Measurements from ENCODE around the gene PTGR3. TPM values are rescaled to one million over a fixed set of nuclear protein-coding genes. Genes with fewer than 3 reads are reported as not detected.

The PTGR3 gene
- total and polyA plus RNA-seq, 2 donors (not counting 1 experiment from before 2014, with no cell fraction given): 27.5 to 30.2 TPM

DNA sequence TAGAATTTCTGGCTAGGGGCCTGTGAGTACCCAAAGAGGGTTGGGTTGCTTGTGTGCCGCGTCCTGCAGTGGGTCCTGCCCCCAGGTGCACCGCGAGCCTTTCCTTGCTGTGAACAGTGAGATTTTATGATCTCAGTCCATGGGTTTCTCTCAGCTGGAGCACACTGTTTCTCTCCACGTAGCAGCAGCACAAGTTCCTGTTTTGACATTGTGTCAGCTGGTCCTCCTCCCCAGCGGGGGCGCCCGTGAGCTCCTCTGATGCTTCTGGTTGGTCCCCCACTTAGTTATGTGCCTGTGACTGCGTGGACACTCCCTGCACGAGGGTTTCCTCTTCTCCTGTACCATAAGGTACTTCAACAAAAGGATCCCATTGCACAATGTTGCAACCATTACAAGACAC is 31.5 kb upstream of the PTGR3 start:
- Mint-ChIP-seq H3K4me3 (no peak overlapping the region), H3K9me3 (ENCODE audit: insufficient read depth) (no peaks in the 10 kb centered on the region), H3K4me1 (peaks cover 6% of the 10 kb centered on the region), H3K27me3 (no peaks in the 10 kb centered on the region), H3K27ac (no peak overlapping the region)
- H3K4me2 ChIP-seq (replicated peaks; ENCODE audit: low read depth, low read length, poor library complexity, severe bottlenecking): no peak overlapping the region
- 89% methylated on average over 10 of the region's 10 CpGs for WGBS (ENCODE audit: insufficient coverage)
- intact Hi-C loops (cut with micrococcal nuclease): no loop called here
- ChIA-PET CTCF (no interaction called here), POLR2A (no interaction called here)
- H4K20me1 ChIP-seq (ENCODE audit: control insufficient read depth, insufficient read depth, low read length, poor library complexity, severe bottlenecking): no peaks in the 10 kb centered on the region
- H3K9ac ChIP-seq (ENCODE audit: low read length): no peak overlapping the region
- H3K27me3 ChIP-seq (replicated peaks in 1 of 4; ENCODE audit: control extremely low read depth in 1 of 4, control insufficient read depth in 3 of 4, insufficient read depth in 4 of 4, low read length in 3 of 4): no peaks in the 10 kb centered on the region
- no peak for DNase-seq
- H3K79me2 ChIP-seq (ENCODE audit: control insufficient read depth, insufficient read depth, low read length): peaks cover 63% of the 10 kb centered on the region
- no peak overlapping the region for H3K4me3 ChIP-seq (ENCODE audit: control extremely low read depth in 1 of 5, extremely low read depth in 1 of 5, insufficient read depth in 1 of 5, low read depth in 2 of 5, low read length in 4 of 5)
- TF ChIP-seq EZH2 (IDR thresholded peaks at IDR 0.05; ENCODE audit: borderline replicate concordance, insufficient read depth, low read depth, low read length, poor library complexity, severe bottlenecking): no peak
- TF ChIP-seq, protein P1, sequence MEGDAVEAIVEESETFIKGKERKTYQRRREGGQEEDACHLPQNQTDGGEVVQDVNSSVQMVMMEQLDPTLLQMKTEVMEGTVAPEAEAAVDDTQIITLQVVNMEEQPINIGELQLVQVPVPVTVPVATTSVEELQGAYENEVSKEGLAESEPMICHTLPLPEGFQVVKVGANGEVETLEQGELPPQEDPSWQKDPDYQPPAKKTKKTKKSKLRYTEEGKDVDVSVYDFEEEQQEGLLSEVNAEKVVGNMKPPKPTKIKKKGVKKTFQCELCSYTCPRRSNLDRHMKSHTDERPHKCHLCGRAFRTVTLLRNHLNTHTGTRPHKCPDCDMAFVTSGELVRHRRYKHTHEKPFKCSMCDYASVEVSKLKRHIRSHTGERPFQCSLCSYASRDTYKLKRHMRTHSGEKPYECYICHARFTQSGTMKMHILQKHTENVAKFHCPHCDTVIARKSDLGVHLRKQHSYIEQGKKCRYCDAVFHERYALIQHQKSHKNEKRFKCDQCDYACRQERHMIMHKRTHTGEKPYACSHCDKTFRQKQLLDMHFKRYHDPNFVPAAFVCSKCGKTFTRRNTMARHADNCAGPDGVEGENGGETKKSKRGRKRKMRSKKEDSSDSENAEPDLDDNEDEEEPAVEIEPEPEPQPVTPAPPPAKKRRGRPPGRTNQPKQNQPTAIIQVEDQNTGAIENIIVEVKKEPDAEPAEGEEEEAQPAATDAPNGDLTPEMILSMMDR (IDR thresholded peaks at IDR 0.05): no peak
- peaks cover 0 to 3% of the 10 kb centered on the region in 2 donors for H3K4me1 ChIP-seq (ENCODE audit: control insufficient read depth in 2 of 2, insufficient read depth in 2 of 2, low read length in 2 of 2)
- no peaks in the 10 kb centered on the region for H3K36me3 ChIP-seq (replicated peaks in 1 of 2; ENCODE audit: control extremely low read depth in 1 of 2, control insufficient read depth in 1 of 2, extremely low read depth in 1 of 2, insufficient read depth in 2 of 2, low read length in 1 of 2)
- H3K9me3 ChIP-seq (ENCODE audit: control extremely low read depth in 1 of 3, control insufficient read depth in 2 of 3, insufficient read depth in 1 of 3, low read length in 2 of 3): peaks cover 0 to 18% (median 0%) of the 10 kb centered on the region in 3 donors
- no peak overlapping the region for H2AFZ ChIP-seq (ENCODE audit: insufficient read depth, low read depth, low read length, poor library complexity, severe bottlenecking)
- H3K27ac ChIP-seq (ENCODE audit: low read length in 2 of 2): no peak overlapping the region
- ATAC-seq (ENCODE audit: low read depth): no peak

DNA sequence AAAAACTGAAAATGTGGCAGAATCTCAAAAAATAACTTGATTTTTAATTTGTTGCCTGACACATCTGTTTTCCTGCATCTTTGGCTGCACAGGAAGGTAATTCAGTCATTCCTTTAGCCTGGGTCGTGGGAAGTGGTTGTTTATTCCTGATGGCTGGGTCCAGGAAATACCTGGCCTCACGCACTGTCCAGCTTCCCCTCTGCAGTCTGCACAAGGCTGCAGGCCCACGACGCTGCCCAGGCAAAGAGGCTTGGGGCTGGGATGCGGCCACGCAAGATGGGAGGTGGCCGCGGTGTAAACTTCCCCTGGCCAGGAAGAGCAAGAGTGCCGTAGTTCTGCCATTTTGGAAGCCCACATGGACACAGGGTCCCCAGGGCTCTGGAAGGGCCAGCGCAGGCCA is 29.8 kb upstream of the PTGR3 start:
- H3K4me2 ChIP-seq (replicated peaks; ENCODE audit: low read depth, low read length, poor library complexity, severe bottlenecking): no peak overlapping the region
- H3K4me3 Mint-ChIP-seq: no peak overlapping the region
- peaks cover 0 to 18% (median 0%) of the 10 kb centered on the region in 3 donors for H3K9me3 ChIP-seq (ENCODE audit: control extremely low read depth in 1 of 3, control insufficient read depth in 2 of 3, insufficient read depth in 1 of 3, low read length in 2 of 3)
- ATAC-seq (ENCODE audit: low read depth) (no peak), DNase-seq (no peak)
- TF ChIP-seq, protein P1 (IDR thresholded peaks at IDR 0.05): no peak
- TF ChIP-seq EZH2 (IDR thresholded peaks at IDR 0.05; ENCODE audit: borderline replicate concordance, insufficient read depth, low read depth, low read length, poor library complexity, severe bottlenecking): no peak
- intact Hi-C loops (cut with micrococcal nuclease): no loop called here
- H2AFZ ChIP-seq (ENCODE audit: insufficient read depth, low read depth, low read length, poor library complexity, severe bottlenecking): no peak overlapping the region
- WGBS (ENCODE audit: insufficient coverage): 95% methylated on average over 10 of the region's 10 CpGs
- no peak overlapping the region for H3K4me3 ChIP-seq (ENCODE audit: control extremely low read depth in 1 of 5, extremely low read depth in 1 of 5, insufficient read depth in 1 of 5, low read depth in 2 of 5, low read length in 4 of 5)
- H3K4me1 Mint-ChIP-seq: peaks cover 6% of the 10 kb centered on the region
- H3K79me2 ChIP-seq (ENCODE audit: control insufficient read depth, insufficient read depth, low read length): peaks cover 66% of the 10 kb centered on the region
- no peak overlapping the region for H3K27ac ChIP-seq (ENCODE audit: low read length in 2 of 2)
- H3K36me3 ChIP-seq (replicated peaks in 1 of 2; ENCODE audit: control extremely low read depth in 1 of 2, control insufficient read depth in 1 of 2, extremely low read depth in 1 of 2, insufficient read depth in 2 of 2, low read length in 1 of 2): no peaks in the 10 kb centered on the region
- ChIA-PET CTCF (no interaction called here), POLR2A (no interaction called here)
- H4K20me1 ChIP-seq (ENCODE audit: control insufficient read depth, insufficient read depth, low read length, poor library complexity, severe bottlenecking): no peaks in the 10 kb centered on the region
- H3K27me3 ChIP-seq (replicated peaks in 1 of 4; ENCODE audit: control extremely low read depth in 1 of 4, control insufficient read depth in 3 of 4, insufficient read depth in 4 of 4, low read length in 3 of 4): no peaks in the 10 kb centered on the region
- peaks cover 0 to 3% of the 10 kb centered on the region in 2 donors for H3K4me1 ChIP-seq (ENCODE audit: control insufficient read depth in 2 of 2, insufficient read depth in 2 of 2, low read length in 2 of 2)
- no peak overlapping the region for H3K9ac ChIP-seq (ENCODE audit: low read length)
- H3K9me3 Mint-ChIP-seq (ENCODE audit: insufficient read depth): no peaks in the 10 kb centered on the region
- H3K27ac Mint-ChIP-seq: no peak overlapping the region
- no peaks in the 10 kb centered on the region for H3K27me3 Mint-ChIP-seq
